HCT116 (cell line): ENCODE results near the gene C11orf58.

ENCODE experiments used
- EZH2 ChIP-seq: fragments of 200-600 bp; sonication (generic); IDR thresholded peaks from 2 replicates; pipeline ENCODE4 v1.6.1; 2017; ENCODE audit warnings: antibody characterized with exemption, mixed run types
- JUND ChIP-seq: IDR thresholded peaks from 2 replicates; pipeline ENCODE4 v1.6.1; 2012
- POLR2A ChIP-seq: IDR thresholded peaks from 2 replicates; pipeline ENCODE4 v1.7.0; 2011; ENCODE audit warnings: borderline replicate concordance; ENCODE audit not compliant: insufficient read depth, insufficient read length; ENCODE audit errors: extremely low read depth
- REST ChIP-seq: IDR thresholded peaks from 2 replicates; pipeline ENCODE4 v1.6.1; 2012; ENCODE audit warnings: low read depth
- TF ChIP-seq, protein P1 (sequence below): IDR thresholded peaks from 2 replicates; pipeline ENCODE4 v1.6.1; 2011; ENCODE audit warnings: mild to moderate bottlenecking, low read length, moderate library complexity; ENCODE audit not compliant: insufficient replicate concordance; ENCODE audit errors: extremely low read depth
- TF ChIP-seq, protein P2 (sequence below), 3 experiments: fragments of 200-600 bp in 1 of 3; sonication (generic) in 1 of 3; IDR thresholded peaks in 2 of 3; conservative IDR thresholded peaks in 1 of 3; 2 replicates each; pipeline ENCODE4 v1.5.1; 2012 to 2017; ENCODE audit warnings: low read depth in 2 of 3, low read length in 2 of 3, antibody characterized with exemption in 1 of 3, borderline replicate concordance in 1 of 3, control low read depth in 1 of 3, mild to moderate bottlenecking in 1 of 3, mixed read lengths in 1 of 3, mixed run types in 1 of 3, moderate library complexity in 1 of 3; ENCODE audit not compliant: insufficient read depth in 1 of 3

GRCh38 chr11:16770016-16770415, 31.6 kb downstream of the C11orf58 start:
- TF ChIP-seq, protein P1, sequence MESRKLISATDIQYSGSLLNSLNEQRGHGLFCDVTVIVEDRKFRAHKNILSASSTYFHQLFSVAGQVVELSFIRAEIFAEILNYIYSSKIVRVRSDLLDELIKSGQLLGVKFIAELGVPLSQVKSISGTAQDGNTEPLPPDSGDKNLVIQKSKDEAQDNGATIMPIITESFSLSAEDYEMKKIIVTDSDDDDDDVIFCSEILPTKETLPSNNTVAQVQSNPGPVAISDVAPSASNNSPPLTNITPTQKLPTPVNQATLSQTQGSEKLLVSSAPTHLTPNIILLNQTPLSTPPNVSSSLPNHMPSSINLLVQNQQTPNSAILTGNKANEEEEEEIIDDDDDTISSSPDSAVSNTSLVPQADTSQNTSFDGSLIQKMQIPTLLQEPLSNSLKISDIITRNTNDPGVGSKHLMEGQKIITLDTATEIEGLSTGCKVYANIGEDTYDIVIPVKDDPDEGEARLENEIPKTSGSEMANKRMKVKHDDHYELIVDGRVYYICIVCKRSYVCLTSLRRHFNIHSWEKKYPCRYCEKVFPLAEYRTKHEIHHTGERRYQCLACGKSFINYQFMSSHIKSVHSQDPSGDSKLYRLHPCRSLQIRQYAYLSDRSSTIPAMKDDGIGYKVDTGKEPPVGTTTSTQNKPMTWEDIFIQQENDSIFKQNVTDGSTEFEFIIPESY: no peak
- TF ChIP-seq REST (no peak), JUND (no peak), POLR2A (no peak), EZH2 (no peak)
- TF ChIP-seq, protein P2, sequence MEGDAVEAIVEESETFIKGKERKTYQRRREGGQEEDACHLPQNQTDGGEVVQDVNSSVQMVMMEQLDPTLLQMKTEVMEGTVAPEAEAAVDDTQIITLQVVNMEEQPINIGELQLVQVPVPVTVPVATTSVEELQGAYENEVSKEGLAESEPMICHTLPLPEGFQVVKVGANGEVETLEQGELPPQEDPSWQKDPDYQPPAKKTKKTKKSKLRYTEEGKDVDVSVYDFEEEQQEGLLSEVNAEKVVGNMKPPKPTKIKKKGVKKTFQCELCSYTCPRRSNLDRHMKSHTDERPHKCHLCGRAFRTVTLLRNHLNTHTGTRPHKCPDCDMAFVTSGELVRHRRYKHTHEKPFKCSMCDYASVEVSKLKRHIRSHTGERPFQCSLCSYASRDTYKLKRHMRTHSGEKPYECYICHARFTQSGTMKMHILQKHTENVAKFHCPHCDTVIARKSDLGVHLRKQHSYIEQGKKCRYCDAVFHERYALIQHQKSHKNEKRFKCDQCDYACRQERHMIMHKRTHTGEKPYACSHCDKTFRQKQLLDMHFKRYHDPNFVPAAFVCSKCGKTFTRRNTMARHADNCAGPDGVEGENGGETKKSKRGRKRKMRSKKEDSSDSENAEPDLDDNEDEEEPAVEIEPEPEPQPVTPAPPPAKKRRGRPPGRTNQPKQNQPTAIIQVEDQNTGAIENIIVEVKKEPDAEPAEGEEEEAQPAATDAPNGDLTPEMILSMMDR (IDR thresholded peaks at IDR 0.05 in 2 of 3, conservative IDR thresholded peaks at IDR 0.05 in 1 of 3; ENCODE audit: borderline replicate concordance in 1 of 3, insufficient read depth in 1 of 3, low read depth in 2 of 3, low read length in 2 of 3): no peak
